Astrocyte (in vitro differentiated cells and primary cell): ENCODE results near the gene PPP2R5E. TPM values are rescaled to one million over a fixed set of nuclear protein-coding genes. Genes with fewer than 3 reads are reported as not detected.

ENCODE experiments used
- DNase-seq: peaks from one replicate; pipeline ENCODE4 v3.0.0-alpha.2; 2010; ENCODE audit warnings: low read depth
- FAIRE-seq: peaks from 2 replicates; lab custom pipeline; 2011; peaks lifted over from hg19 to GRCh38; lab: Jason Lieb, UNC
- H2AFZ ChIP-seq: 2 replicates; pipeline ENCODE4 v1.6.0; 2012; ENCODE audit warnings: low read depth, low read length, inconsistent platforms
- H3K27ac ChIP-seq: 2 replicates; pipeline ENCODE4 v1.5.1; 2011; ENCODE audit warnings: low read depth, low read length, inconsistent platforms
- H3K27me3 ChIP-seq: 2 replicates; pipeline ENCODE4 v1.6.0; 2011; ENCODE audit warnings: low read length, inconsistent platforms; ENCODE audit not compliant: insufficient read depth
- H3K36me3 ChIP-seq: 2 replicates; pipeline ENCODE4 v1.5.1; 2011; ENCODE audit warnings: low read length, inconsistent platforms; ENCODE audit not compliant: insufficient read depth
- H3K4me1 ChIP-seq: 2 replicates; pipeline ENCODE4 v1.5.1; 2011; ENCODE audit warnings: low read length, inconsistent platforms; ENCODE audit not compliant: insufficient read depth
- H3K4me2 ChIP-seq: 2 replicates; pipeline ENCODE4 v1.6.0; 2012; ENCODE audit warnings: low read length, inconsistent platforms
- H3K4me3 ChIP-seq: 2 replicates; pipeline ENCODE4 v1.5.1; 2011; ENCODE audit warnings: low read depth, mild to moderate bottlenecking, low read length, inconsistent platforms; ENCODE audit not compliant: insufficient read depth
- H3K79me2 ChIP-seq: 2 replicates; pipeline ENCODE4 v1.6.0; 2012; ENCODE audit warnings: mild to moderate bottlenecking, low read length, inconsistent platforms; ENCODE audit not compliant: insufficient read depth
- H3K9ac ChIP-seq: 2 replicates; pipeline ENCODE4 v1.6.0; 2012; ENCODE audit warnings: mild to moderate bottlenecking, low read length, inconsistent platforms
- H3K9me3 ChIP-seq: 2 replicates; pipeline ENCODE4 v1.5.1; 2012; ENCODE audit warnings: low read depth, mild to moderate bottlenecking, low read length, inconsistent platforms; ENCODE audit not compliant: insufficient read depth
- H4K20me1 ChIP-seq: 2 replicates; pipeline ENCODE4 v1.6.0; 2012; ENCODE audit warnings: low read length, inconsistent platforms; ENCODE audit not compliant: insufficient read depth
- H3K27ac Mint-ChIP-seq: one replicate; pipeline ENCODE4 v1.8.0; 2021; ENCODE audit warnings: mild to moderate bottlenecking, mixed read lengths; ENCODE audit not compliant: unreplicated experiment
- H3K27me3 Mint-ChIP-seq: one replicate; pipeline ENCODE4 v1.8.0; 2021; ENCODE audit warnings: low read depth, mixed read lengths; ENCODE audit not compliant: unreplicated experiment
- H3K36me3 Mint-ChIP-seq: one replicate; pipeline ENCODE4 v1.8.0; 2021; ENCODE audit warnings: low read depth, mixed read lengths; ENCODE audit not compliant: unreplicated experiment
- H3K4me1 Mint-ChIP-seq: one replicate; pipeline ENCODE4 v1.8.0; 2021; ENCODE audit warnings: low read depth, mixed read lengths; ENCODE audit not compliant: unreplicated experiment
- H3K4me3 Mint-ChIP-seq: one replicate; pipeline ENCODE4 v1.8.0; 2021; ENCODE audit warnings: mild to moderate bottlenecking, moderate library complexity, mixed read lengths; ENCODE audit not compliant: unreplicated experiment
- H3K9me3 Mint-ChIP-seq: one replicate; pipeline ENCODE4 v1.8.0; 2021; ENCODE audit warnings: mild to moderate bottlenecking, mixed read lengths; ENCODE audit not compliant: unreplicated experiment
- CTCF ChIP-seq: IDR thresholded peaks from 2 replicates; pipeline ENCODE4 v1.5.1; 2011; ENCODE audit warnings: low read depth, mild to moderate bottlenecking, inconsistent platforms, low read length, moderate library complexity; ENCODE audit not compliant: insufficient read depth
- EZH2 ChIP-seq: IDR thresholded peaks from 2 replicates; pipeline ENCODE4 v1.6.1; 2012; ENCODE audit warnings: mild to moderate bottlenecking, low read length, inconsistent platforms; ENCODE audit not compliant: insufficient read depth
- total RNA-seq: library from RNA; stranded (reverse); gene quantifications from 2 replicates; pipeline ENCODE4 v1.2.1, GENCODE V29; 2021

Gene PPP2R5E
- total RNA-seq, 1 donor from 2014 or later, result 69.3 TPM

- no peak overlapping the region for H3K4me3 ChIP-seq
- no peak overlapping the region for H3K9ac ChIP-seq
- peaks cover 78% of the 10 kb centered on the region for H3K79me2 ChIP-seq
- H3K27me3 ChIP-seq, result no peaks in the 10 kb centered on the region
- H3K27ac ChIP-seq, result no peak overlapping the region
- Mint-ChIP-seq H3K4me3 (no peak overlapping the region), H3K27me3 (no peaks in the 10 kb centered on the region), H3K36me3 (peaks cover 12% of the 10 kb centered on the region), H3K9me3 (no peaks in the 10 kb centered on the region), H3K27ac (no peak overlapping the region), H3K4me1 (peaks cover 2% of the 10 kb centered on the region)
- no peaks in the 10 kb centered on the region for H3K4me1 ChIP-seq
- H4K20me1 ChIP-seq, result peaks cover 49% of the 10 kb centered on the region
- TF ChIP-seq EZH2 (no peak), CTCF (no peak)
- H3K9me3 ChIP-seq, result no peaks in the 10 kb centered on the region
- FAIRE-seq, result no peak
- H3K36me3 ChIP-seq, result no peaks in the 10 kb centered on the region
- no peak for DNase-seq
- H2AFZ ChIP-seq, result no peak overlapping the region
- no peak overlapping the region for H3K4me2 ChIP-seq
Measured at GRCh38 chr14:63444588-63444987, 98.6 kb downstream of the PPP2R5E start.

DNA sequence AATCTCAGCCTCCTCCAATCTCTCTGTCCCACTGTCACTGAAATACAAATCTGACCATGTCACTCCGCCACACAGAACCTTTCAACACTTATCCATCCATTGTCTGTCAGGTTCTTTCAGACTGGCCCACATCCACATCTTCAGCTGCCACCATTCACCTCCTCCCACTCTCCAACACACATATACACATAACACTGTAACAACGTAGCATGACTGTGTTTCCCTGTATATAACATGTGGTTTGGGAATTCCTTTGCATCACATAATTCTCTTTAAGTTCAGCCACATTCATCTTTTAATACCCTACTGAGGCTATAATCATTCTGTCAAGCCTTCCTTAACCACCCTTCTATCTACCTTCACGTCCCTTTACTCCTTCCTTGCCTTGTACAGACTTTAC is 99.2 kb downstream of the PPP2R5E start:
- FAIRE-seq (no peak), DNase-seq (no peak)
- H3K4me2 ChIP-seq, result no peak overlapping the region
- H3K79me2 ChIP-seq, result peaks cover 74% of the 10 kb centered on the region
- TF ChIP-seq EZH2, result no peak
- no peak for TF ChIP-seq CTCF
- no peak overlapping the region for H3K27ac ChIP-seq
- no peaks in the 10 kb centered on the region for H3K4me1 ChIP-seq
- H3K9ac ChIP-seq, result no peak overlapping the region
- peaks cover 2% of the 10 kb centered on the region for H3K4me1 Mint-ChIP-seq
- no peaks in the 10 kb centered on the region for H3K9me3 Mint-ChIP-seq
- no peak overlapping the region for H3K4me3 ChIP-seq
- no peak overlapping the region for H2AFZ ChIP-seq
- H3K9me3 ChIP-seq, result no peaks in the 10 kb centered on the region
- H3K27me3 Mint-ChIP-seq, result no peaks in the 10 kb centered on the region
- no peaks in the 10 kb centered on the region for H3K36me3 ChIP-seq
- no peaks in the 10 kb centered on the region for H3K27me3 ChIP-seq
- peaks cover 12% of the 10 kb centered on the region for H3K36me3 Mint-ChIP-seq
- H3K27ac Mint-ChIP-seq, result no peak overlapping the region
- H4K20me1 ChIP-seq, result peaks cover 46% of the 10 kb centered on the region
- H3K4me3 Mint-ChIP-seq, result peak overlapping the region; percentile 2

DNA sequence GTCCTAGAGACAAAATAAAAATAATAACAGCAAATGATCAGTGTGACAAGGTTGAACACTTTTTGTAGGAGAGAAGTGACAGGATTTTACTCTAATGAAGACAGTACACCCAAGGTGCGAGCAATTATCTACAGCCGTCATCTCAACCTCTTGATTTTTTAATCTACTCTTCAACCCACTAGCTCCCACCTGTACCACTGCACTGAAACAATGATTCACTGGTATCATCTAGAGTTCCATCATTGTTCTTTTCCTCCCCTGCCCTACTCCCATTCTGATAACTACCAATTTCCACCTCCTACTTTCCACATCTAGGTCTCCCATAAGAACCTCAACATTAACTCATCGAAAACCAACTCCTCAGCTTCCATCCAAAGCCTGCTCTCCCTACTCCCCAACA is 99.8 kb downstream of the PPP2R5E start:
- H2AFZ ChIP-seq, result no peak overlapping the region
- no peak overlapping the region for H3K4me2 ChIP-seq
- H3K9me3 ChIP-seq, result no peaks in the 10 kb centered on the region
- no peak overlapping the region for H3K4me3 ChIP-seq
- H3K27ac ChIP-seq, result no peak overlapping the region
- no peak overlapping the region for H3K9ac ChIP-seq
- peaks cover 49% of the 10 kb centered on the region for H4K20me1 ChIP-seq
- Mint-ChIP-seq H3K27ac (no peak overlapping the region), H3K27me3 (no peaks in the 10 kb centered on the region), H3K36me3 (peaks cover 12% of the 10 kb centered on the region), H3K9me3 (no peaks in the 10 kb centered on the region), H3K4me1 (peaks cover 3% of the 10 kb centered on the region), H3K4me3 (no peak overlapping the region)
- DNase-seq (no peak), FAIRE-seq (no peak)
- H3K79me2 ChIP-seq, result peaks cover 69% of the 10 kb centered on the region
- H3K27me3 ChIP-seq, result no peaks in the 10 kb centered on the region
- TF ChIP-seq EZH2 (no peak), CTCF (no peak)
- H3K4me1 ChIP-seq, result peaks cover 3% of the 10 kb centered on the region
- H3K36me3 ChIP-seq, result no peaks in the 10 kb centered on the region
